Mucosa of descending colon (tissue), 3 donors: ENCODE results near the gene CDC45. TPM values are rescaled to one million over a fixed set of nuclear protein-coding genes. Genes with fewer than 3 reads are reported as not detected.

ENCODE experiments used
- ATAC-seq: fragments of 200-7000 bp; cut with Tn5 transposase; one replicate; pipeline ENCODE4 v1.9.1; 2020; ENCODE audit warnings: mild to moderate bottlenecking, moderate library complexity
- DNase-seq, 3 donors: peaks; one replicate each; pipeline ENCODE4 v3.0.0-alpha.2; 2020
- H3K36me3 ChIP-seq: fragments of 200-600 bp; one replicate; pipeline ENCODE4 v1.8.0; 2021; ENCODE audit warnings: low read depth, mild to moderate bottlenecking
- H3K4me1 ChIP-seq: fragments of 200-600 bp; one replicate; pipeline ENCODE4 v1.8.0; 2021; ENCODE audit warnings: low read depth, mild to moderate bottlenecking
- H3K4me3 ChIP-seq: fragments of 200-600 bp; one replicate; pipeline ENCODE4 v1.8.0; 2021; ENCODE audit warnings: mild to moderate bottlenecking
- H3K9me3 ChIP-seq: fragments of 200-600 bp; one replicate; pipeline ENCODE4 v1.8.0; 2021; ENCODE audit warnings: mild to moderate bottlenecking
- CTCF ChIP-seq: fragments of 200-600 bp; IDR thresholded peaks from one replicate; pipeline ENCODE4 v1.8.0; 2022; ENCODE audit warnings: antibody characterized with exemption, mild to moderate bottlenecking
- intact Hi-C, 2 donors: fragments of 100-400 bp; cut with DNase I in 1 of 2; cut with micrococcal nuclease in 1 of 2; formaldehyde crosslinking; loops; one replicate each; pipeline versions ENCODE4 v1.11.0 to v1.11.1; 2022; cut with DNase I, micrococcal nuclease
- total RNA-seq, 3 donors: library from RNA; stranded (reverse); fragmentation: NEBNext Ultra II Directional in 2 of 3; extraction: Animal tissue kit (Norgen Biotek cat#: 25700) in 2 of 3; gene quantifications; one replicate each; pipeline versions ENCODE4 v1.2.1 to v1.2.4, GENCODE V29; 2021 to 2023
- donor health status: DM: no; HTN: no; CAD: no; lungs with moderate emphysema.
- donor health status: DM: no; HTN: no; CAD: no.
- donor health status: DM: no; HTN: yes; CAD: no.

The CDC45 gene
- total RNA-seq, 3 donors from 2014 or later = 2.2 to 13.9 (median 2.8) TPM

GRCh38 chr22:19569276-19569640 is 89.5 kb downstream of the CDC45 start:
- no peak overlapping the region for H3K4me3 ChIP-seq
- no peaks in the 10 kb centered on the region for H3K4me1 ChIP-seq
- DNase-seq (no peak), ATAC-seq (no peak)
- no peaks in the 10 kb centered on the region for H3K9me3 ChIP-seq
- intact Hi-C loops = no loop called here
- H3K36me3 ChIP-seq = no peaks in the 10 kb centered on the region
- no peak for TF ChIP-seq CTCF

GRCh38 chr22:19569976-19570375 is 90.3 kb downstream of the CDC45 start:
- Histone ChIP-seq H3K9me3 (no peaks in the 10 kb centered on the region), H3K4me3 (no peak overlapping the region), H3K36me3 (no peaks in the 10 kb centered on the region), H3K4me1 (no peaks in the 10 kb centered on the region)
- DNase-seq (no peak), ATAC-seq (no peak)
- TF ChIP-seq CTCF = no peak
- intact Hi-C loops = no loop called here

Other genes with a start within 250 kb of the CDC45 start
- gene CLTCL1, start 188.2 kb upstream of the CDC45 start, total RNA-seq = 1 to 10 TPM; 3.0 to 5.9 (median 5.7) TPM
- gene HIRA, start 48.2 kb upstream of the CDC45 start, total RNA-seq = 10 to 100 TPM; 24.0 to 35.0 (median 27.4) TPM
- gene MRPL40, start 47.4 kb upstream of the CDC45 start, total RNA-seq = 10 to 100 TPM; 15.2 to 21.7 (median 19.0) TPM
- gene C22orf39, start 32.2 kb upstream of the CDC45 start, total RNA-seq = 10 to 100 TPM; 21.9 to 60.4 (median 28.0) TPM
- gene UFD1, start 727 bp upstream of the CDC45 start, total RNA-seq = 10 to 100 TPM; 48.5 to 71.0 (median 49.9) TPM
- gene CLDN5, start 44.5 kb downstream of the CDC45 start, total RNA-seq = 10 to 100 TPM; 22.0 to 34.7 (median 22.2) TPM
- 10 to 100 TPM in 1 of 3 donors, 1 to 10 TPM in 2; 1.2 to 17.8 (median 2.7) TPM for gene SEPTIN5, start 234.6 kb downstream of the CDC45 start, total RNA-seq
- gene GP1BB, start 243.6 kb downstream of the CDC45 start, total RNA-seq = 1 to 10 TPM in 1 of 3 donors, under 1 TPM in 2; 0.34 to 1.5 (median 0.41) TPM